Cardiac muscle cell (in vitro differentiated cells and primary cell): ENCODE results near the gene SMARCA4. TPM values are rescaled to one million over a fixed set of nuclear protein-coding genes. Genes with fewer than 3 reads are reported as not detected.

Experiments used
- DNase-seq, 2 donors: peaks; one replicate each; pipeline versions ENCODE4 v3.0.0 to v3.0.0-alpha.2; 2010 to 2017; ENCODE audit warnings: low read depth in 1 of 2, low spot score in 1 of 2
- H3K27ac ChIP-seq: fragments of 200-600 bp; sonication (generic); 2 replicates; pipeline ENCODE4 v1.5.1; 2016
- H3K27me3 ChIP-seq: fragments of 200-600 bp; sonication (generic); 2 replicates; pipeline ENCODE4 v1.6.0; 2016; ENCODE audit warnings: control low read depth
- H3K36me3 ChIP-seq: fragments of 200-600 bp; sonication (generic); 2 replicates; pipeline ENCODE4 v1.5.1; 2016; ENCODE audit warnings: control low read depth
- H3K4me1 ChIP-seq: fragments of 200-600 bp; sonication (generic); 2 replicates; pipeline ENCODE4 v1.8.1; 2017; ENCODE audit warnings: low read depth, mild to moderate bottlenecking, mixed run types
- H3K4me3 ChIP-seq: fragments of 200-600 bp; sonication (generic); 2 replicates; pipeline ENCODE4 v1.5.1; 2016; ENCODE audit warnings: mild to moderate bottlenecking
- H3K9me3 ChIP-seq: fragments of 200-600 bp; sonication (generic); 2 replicates; pipeline ENCODE4 v1.5.1; 2017; ENCODE audit warnings: low read depth, mild to moderate bottlenecking, control low read depth
- CTCF ChIP-seq: IDR thresholded peaks from 2 replicates; pipeline ENCODE4 v1.5.1; 2012; ENCODE audit warnings: low read depth, mild to moderate bottlenecking, low read length
- polyA plus RNA-seq: library from polyadenylated mRNA; unstranded; fragments of >200 nt; fragmentation: Nextera tagmentation; extraction: Ambion mirVana; gene quantifications from 2 replicates; pipeline ENCODE4 v1.2.1, GENCODE V29; 2016
- total RNA-seq: library from RNA; depleted of rRNA; stranded (reverse); fragments of >200 nt; gene quantifications from 2 replicates; pipeline ENCODE4 v1.2.3, GENCODE V29; 2016

Gene SMARCA4
- total and polyA plus RNA-seq, 2 experiments from 2014 or later = 178 to 212 TPM

GRCh38 chr19:10923260-10924112 lies 37.3 kb upstream of the SMARCA4 start:
- Histone ChIP-seq H3K27me3 (no peaks in the 10 kb centered on the region), H3K9me3 (no peaks in the 10 kb centered on the region), H3K27ac (no peak overlapping the region), H3K4me3 (no peak overlapping the region), H3K36me3 (peaks cover 23% of the 10 kb centered on the region), H3K4me1 (no peaks in the 10 kb centered on the region)
- no peak for DNase-seq
- TF ChIP-seq CTCF = no peak

- H3K27me3 ChIP-seq = no peaks in the 10 kb centered on the region
- no peak for TF ChIP-seq CTCF
- no peaks in the 10 kb centered on the region for H3K9me3 ChIP-seq
- H3K4me3 ChIP-seq = no peak overlapping the region
- no peak overlapping the region for H3K27ac ChIP-seq
- DNase-seq = no peak
- peaks cover 1% of the 10 kb centered on the region for H3K4me1 ChIP-seq
- H3K36me3 ChIP-seq = peaks cover 16% of the 10 kb centered on the region
Measured at GRCh38 chr19:10924597-10924996, 36.2 kb upstream of the SMARCA4 start.

GRCh38 chr19:10927730-10928562 lies 32.9 kb upstream of the SMARCA4 start:
- TF ChIP-seq CTCF = no peak
- Histone ChIP-seq H3K9me3 (no peaks in the 10 kb centered on the region), H3K4me1 (peaks cover 5% of the 10 kb centered on the region), H3K36me3 (peaks cover 5% of the 10 kb centered on the region), H3K27ac (no peak overlapping the region), H3K27me3 (no peaks in the 10 kb centered on the region), H3K4me3 (peak overlapping the region; percentile 83)
- DNase-seq = no peak

- peak; percentile 98 for DNase-seq
- Histone ChIP-seq H3K4me3 (peak within 1 kb of the TSS; percentile 83), H3K4me1 (peaks cover 5% of the 10 kb centered on the region), H3K9me3 (no peaks in the 10 kb centered on the region), H3K27ac (peak within 1 kb of the TSS; percentile 75), H3K36me3 (peaks cover 5% of the 10 kb centered on the region), H3K27me3 (no peaks in the 10 kb centered on the region)
- no peak for TF ChIP-seq CTCF
Measured at GRCh38 chr19:10928563-10929401, 32.0 kb upstream of the SMARCA4 start, which contains the start of the genes TIMM29 and YIPF2. Gene TIMM29, plus strand, starts transcription at chr19:10928811. Its CDS starts 12 bp downstream, at chr19:10928823. Gene YIPF2, minus strand, starts transcription at chr19:10928639. Its CDS starts 229 bp downstream, at chr19:10928410.

GRCh38 chr19:10929402-10929794 lies 31.4 kb upstream of the SMARCA4 start:
- H3K4me1 ChIP-seq = peaks cover 5% of the 10 kb centered on the region
- peak overlapping the region; percentile 75 for H3K27ac ChIP-seq
- no peaks in the 10 kb centered on the region for H3K9me3 ChIP-seq
- no peak for TF ChIP-seq CTCF
- peak overlapping the region; percentile 83 for H3K4me3 ChIP-seq
- peaks cover 5% of the 10 kb centered on the region for H3K36me3 ChIP-seq
- no peaks in the 10 kb centered on the region for H3K27me3 ChIP-seq
- no peak for DNase-seq
